CD4-positive, alpha-beta T cell treated with Interleukin-15 for 1 hour (primary cell): ENCODE data around the gene DAPK1.
"Not testable (repeated sequence)": the region's sequence is repeated elsewhere in the genome, so short reads cannot be mapped to it uniquely, and the experiment has no call there.

Source experiments
- DNase-seq: peaks from one replicate; pipeline ENCODE4 v3.0.0-alpha.2; 2020

DAPK1 gene

DNA sequence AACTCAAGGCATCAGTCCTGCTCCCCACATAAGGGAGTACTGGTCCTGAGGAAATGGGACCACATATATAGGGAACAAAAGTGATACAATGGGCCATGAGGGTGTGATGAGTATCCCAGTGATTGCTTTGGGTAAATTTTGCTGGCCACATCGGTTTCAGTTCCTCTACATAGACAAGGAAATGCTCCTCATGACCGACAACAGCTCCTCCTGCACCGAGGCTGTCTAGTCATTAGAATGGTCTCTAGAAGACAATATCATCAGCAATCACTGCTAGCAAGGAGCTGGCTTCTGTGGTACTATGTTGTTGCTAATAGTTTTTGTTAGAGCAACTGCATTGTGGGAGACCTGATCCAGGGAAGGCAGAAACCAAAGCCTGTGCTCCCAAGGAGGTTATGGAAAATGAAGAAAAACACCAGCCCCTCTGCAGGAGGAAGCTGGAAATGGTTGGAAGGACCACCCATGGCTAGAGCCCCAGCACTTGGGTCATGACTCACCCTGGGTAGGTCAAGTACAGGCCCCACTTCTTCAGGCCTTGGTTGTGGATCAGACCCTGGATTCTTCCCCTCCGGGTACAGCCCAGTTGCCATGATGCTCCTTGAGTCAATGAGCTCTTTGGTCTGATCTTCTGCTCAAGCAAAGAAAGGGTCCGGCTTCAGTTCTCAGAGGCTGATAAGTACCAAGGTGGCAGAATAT lies 224.9 kb downstream of the DAPK1 start:
- DNase-seq, result peak; percentile 56

DNA sequence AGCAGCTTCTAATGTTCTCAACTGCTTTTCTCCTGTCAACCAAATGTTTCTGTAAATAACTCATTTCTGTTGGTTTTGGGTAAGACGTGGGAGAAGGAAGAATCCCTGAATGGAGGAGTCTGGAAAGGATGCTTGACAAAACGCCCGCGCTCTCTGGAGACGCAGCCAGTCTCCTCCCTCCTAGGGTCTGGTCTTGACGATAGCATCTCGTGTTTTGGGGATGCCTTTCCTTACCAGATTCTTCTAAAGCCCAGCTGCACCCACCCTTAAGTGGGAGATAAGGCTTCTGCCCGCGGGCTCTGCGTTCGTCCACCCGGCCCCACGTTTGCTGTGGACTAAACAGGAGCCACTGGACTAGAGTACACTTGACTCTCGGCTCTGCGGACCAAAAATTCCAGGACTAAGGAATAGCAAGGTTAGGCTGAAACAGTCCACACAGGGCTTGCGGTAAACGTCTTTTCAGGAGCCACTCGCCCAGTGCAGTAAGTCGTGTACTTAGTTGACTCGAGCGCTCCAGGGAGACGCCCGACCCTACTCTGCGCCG lies 227.8 kb downstream of the DAPK1 start:
- DNase-seq, result no peak

GRCh38 chr9:87725900-87726709 lies 228.4 kb downstream of the DAPK1 start, which contains the start of gene CTSL:
CTSL (plus strand) TSS chr9:87726119; CDS start chr9:87727604, 1,485 bp downstream.
- peak; percentile 68 for DNase-seq

- no peak for DNase-seq
Measured at GRCh38 chr9:87729246-87729645, 231.6 kb downstream of the DAPK1 start.

DNA sequence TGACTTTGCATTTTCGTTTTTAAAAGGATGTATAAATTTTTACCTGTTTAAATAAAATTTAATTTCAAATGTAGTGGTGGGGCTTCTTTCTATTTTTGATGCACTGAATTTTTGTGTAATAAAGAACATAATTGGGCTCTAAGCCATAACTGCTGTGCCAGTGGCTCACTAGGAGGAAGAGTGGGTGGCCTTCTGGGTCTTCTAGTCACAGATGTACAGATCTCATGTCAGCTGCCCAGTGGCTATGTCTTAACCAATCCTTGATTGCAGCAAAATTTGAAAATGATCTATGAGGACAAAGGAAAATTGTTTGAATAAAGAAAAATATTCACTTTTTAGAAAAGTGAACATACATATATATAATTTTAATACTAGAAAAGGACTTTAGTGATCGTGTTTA lies 233.7 kb downstream of the DAPK1 start:
- DNase-seq, result no peak

- DNase-seq, result no peak
Measured at GRCh38 chr9:87732344-87732743, 234.7 kb downstream of the DAPK1 start.

- no peak for DNase-seq
Measured at GRCh38 chr9:87732756-87733155, 235.1 kb downstream of the DAPK1 start.

DNA sequence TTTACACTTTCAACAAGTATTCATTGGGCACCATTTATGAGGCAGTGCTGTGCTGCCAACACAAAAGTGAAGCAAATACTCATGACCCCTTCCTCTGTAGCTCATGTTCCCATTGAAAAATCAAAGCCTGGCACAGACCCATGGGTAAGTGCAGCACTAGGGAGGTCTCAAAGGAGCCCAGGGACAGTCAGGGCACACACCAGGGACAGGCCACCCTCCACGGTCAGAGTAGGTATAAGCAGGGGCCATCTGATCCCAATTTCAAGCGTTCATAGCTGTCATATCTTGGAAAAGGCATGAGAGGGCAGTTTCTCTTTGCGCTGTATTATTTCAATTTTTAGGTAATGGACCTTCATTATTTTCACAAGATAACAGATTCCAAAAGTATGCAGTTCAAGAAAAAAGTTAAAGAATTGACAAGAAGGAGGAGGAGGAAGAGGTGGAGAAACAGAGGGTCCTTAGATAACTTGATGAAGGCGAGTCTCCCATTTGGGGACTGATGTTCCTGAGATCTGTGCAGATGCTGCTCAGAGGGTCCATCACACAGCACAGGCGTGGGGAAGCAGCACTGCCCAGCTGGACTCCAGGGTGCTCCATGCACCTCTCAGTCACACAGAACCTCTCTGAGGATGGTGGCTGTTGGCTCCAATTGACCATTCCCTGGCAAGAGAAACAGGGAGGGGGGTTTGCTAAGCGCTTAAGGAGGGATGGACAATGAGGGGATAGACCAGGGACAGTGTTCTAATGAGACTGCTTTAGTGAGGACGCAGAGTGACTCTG lies 235.8 kb downstream of the DAPK1 start:
- DNase-seq, result no peak

- no peak for DNase-seq
Measured at GRCh38 chr9:87734106-87734505, 236.4 kb downstream of the DAPK1 start.

GRCh38 chr9:87739546-87739945 lies 241.9 kb downstream of the DAPK1 start:
- no peak for DNase-seq

DNA sequence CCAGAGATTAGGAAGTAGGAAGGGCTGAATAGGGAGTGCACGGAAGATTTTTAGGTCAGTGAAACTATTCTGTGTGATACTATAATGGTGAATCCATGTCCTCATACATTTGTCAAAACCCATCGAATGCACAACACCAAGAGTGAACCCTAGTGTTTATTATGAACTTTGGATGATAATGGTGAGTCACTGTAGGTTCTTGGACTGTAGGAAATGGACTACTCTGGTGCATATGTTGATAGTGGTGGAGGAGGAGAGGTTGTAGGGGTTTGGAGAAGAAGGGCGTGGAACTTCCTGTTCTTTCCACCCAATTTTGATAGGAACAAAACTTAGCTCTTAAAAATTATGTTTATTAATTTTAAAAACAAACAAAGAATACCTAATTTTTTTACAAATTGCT lies 242.5 kb downstream of the DAPK1 start:
- DNase-seq, result no peak

DNA sequence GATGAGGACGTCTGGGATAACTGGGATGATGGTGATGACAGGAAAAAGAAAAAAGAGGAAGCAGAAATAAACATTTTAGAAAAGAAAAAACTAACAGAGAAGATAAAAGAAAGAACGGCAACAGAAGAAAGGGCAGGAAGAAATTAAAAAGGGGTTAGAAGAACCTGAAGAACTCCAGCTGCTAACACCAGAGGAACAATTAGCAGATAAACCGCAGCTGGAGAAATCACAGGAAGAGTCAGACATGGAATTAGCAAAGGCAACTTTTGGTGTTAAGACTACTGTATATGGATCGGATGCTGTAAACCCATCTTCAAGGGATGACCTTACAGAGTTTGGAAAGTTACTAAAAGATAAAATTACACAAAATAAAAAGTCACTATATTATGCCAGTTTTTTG lies 243.7 kb downstream of the DAPK1 start:
- no peak for DNase-seq

DNA sequence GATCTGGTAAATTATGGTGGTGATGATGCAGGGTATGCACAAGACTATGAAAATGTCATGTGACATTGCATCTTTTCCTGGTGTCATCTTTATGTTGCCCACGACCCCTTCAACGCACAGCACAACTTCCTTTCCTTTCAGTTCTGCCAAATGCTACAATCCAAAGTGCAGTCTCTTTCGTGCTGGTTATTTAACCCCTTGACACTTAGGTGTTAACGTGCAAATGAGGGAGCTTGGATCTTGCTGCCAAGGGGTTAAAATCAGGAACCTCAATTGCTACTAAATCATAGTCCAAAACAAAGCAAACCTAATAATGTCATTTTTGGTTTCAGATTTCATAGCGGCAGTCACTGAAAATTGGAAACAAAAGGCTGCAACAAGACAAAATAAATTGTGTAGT lies 244.2 kb downstream of the DAPK1 start:
- DNase-seq, result no peak

GRCh38 chr9:87742813-87743428 lies 245.3 kb downstream of the DAPK1 start:
- DNase-seq, result no peak

- not testable (repeated sequence) for DNase-seq
Measured at GRCh38 chr9:87744247-87744646, 246.6 kb downstream of the DAPK1 start.

- DNase-seq, result no peak
Measured at GRCh38 chr9:87746186-87746585, 248.5 kb downstream of the DAPK1 start.

GRCh38 chr9:87748881-87749280 lies 251.2 kb downstream of the DAPK1 start:
- DNase-seq, result no peak

- DNase-seq, result no peak
Measured at GRCh38 chr9:87749335-87750035, 251.8 kb downstream of the DAPK1 start.

GRCh38 chr9:87750726-87751125 lies 253.1 kb downstream of the DAPK1 start:
- DNase-seq, result no peak

- DNase-seq, result no peak
Measured at GRCh38 chr9:87751423-87751822, 253.8 kb downstream of the DAPK1 start.

DNA sequence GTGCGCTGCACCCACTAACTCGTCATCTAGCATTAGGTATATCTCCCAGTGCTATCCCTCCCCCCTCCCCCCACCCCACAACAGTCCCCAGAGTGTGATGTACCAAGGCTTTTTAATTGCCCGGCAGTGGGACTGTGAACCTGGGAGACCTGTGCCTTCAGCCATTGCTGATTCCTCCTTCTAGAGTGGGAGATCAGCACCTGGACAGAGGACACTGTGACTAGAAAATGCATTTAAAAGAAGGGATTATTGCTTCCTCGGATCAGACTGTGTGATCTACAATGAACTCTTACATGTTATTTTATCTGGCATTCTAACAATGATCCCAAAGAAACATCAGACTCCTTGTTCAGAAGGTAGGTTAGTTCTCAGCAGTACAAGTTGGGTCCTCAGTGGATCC lies 254.2 kb downstream of the DAPK1 start:
- no peak for DNase-seq

- no peak for DNase-seq
Measured at GRCh38 chr9:87753313-87753712, 255.6 kb downstream of the DAPK1 start.
